Measurements from ENCODE around the gene GLYR1.

DNA sequence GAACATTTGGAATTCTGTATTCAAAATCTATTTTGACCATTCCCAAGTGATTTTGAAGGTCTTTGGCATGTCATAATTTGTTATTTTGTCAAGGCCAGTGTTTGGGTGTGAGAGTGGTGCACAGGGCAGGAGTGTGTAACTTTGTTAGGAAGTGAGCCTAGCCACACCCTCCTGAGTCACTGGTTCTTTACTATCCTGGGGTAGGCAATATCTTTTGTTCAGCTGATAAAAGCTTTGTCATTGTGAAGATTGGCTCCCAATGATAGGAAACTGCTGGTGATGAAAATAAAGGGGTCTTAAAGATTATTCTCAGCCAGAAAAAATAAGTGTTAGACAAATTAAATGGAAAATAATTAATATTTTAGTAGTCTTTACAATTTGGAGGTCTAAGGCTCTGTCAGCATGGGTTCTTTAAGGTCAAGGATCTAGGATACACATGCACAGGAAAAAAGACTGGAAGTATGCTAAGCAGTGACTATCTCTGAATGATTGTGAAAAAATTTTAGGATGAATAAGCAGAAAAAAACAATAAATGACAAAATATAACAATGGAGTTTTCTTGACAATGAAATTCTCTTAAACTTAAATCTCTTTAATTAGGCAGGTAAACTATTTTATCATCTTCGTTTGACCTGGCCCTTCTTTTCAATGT lies 5.3 kb upstream of the GLYR1 start:
- TF ChIP-seq, protein P1, sequence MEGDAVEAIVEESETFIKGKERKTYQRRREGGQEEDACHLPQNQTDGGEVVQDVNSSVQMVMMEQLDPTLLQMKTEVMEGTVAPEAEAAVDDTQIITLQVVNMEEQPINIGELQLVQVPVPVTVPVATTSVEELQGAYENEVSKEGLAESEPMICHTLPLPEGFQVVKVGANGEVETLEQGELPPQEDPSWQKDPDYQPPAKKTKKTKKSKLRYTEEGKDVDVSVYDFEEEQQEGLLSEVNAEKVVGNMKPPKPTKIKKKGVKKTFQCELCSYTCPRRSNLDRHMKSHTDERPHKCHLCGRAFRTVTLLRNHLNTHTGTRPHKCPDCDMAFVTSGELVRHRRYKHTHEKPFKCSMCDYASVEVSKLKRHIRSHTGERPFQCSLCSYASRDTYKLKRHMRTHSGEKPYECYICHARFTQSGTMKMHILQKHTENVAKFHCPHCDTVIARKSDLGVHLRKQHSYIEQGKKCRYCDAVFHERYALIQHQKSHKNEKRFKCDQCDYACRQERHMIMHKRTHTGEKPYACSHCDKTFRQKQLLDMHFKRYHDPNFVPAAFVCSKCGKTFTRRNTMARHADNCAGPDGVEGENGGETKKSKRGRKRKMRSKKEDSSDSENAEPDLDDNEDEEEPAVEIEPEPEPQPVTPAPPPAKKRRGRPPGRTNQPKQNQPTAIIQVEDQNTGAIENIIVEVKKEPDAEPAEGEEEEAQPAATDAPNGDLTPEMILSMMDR (IDR thresholded peaks at IDR 0.05): no peak
- no peak for TF ChIP-seq EZH2 (IDR thresholded peaks at IDR 0.05; ENCODE audit: borderline replicate concordance, insufficient read depth, low read depth, low read length, poor library complexity, severe bottlenecking)

Measured in B cell (primary cell).